OCI-LY1 (cell line): ENCODE data around the gene LMTK2.

Source experiments
- H2AFZ ChIP-seq: fragments of 200-600 bp; sonication (generic), shearing (Covaris generic); 2 replicates; pipeline ENCODE4 v1.6.0; 2014; ENCODE audit warnings: antibody characterized with exemption, mild to moderate bottlenecking, low read length
- H3F3A ChIP-seq: fragments of 200-600 bp; sonication (generic), shearing (Covaris generic); 2 replicates; pipeline ENCODE4 v1.6.0; 2014; ENCODE audit warnings: mild to moderate bottlenecking, antibody characterized with exemption, low read length, moderate library complexity; ENCODE audit not compliant: insufficient read depth
- H3K27ac ChIP-seq: fragments of 200-600 bp; sonication (generic); 2 replicates; pipeline ENCODE4 v1.5.1; 2014; ENCODE audit warnings: low read length, mixed run types, mild to moderate bottlenecking, low read depth; ENCODE audit not compliant: poor library complexity, severe bottlenecking
- H3K27me3 ChIP-seq: fragments of 200-600 bp; sonication (generic); 2 replicates; pipeline ENCODE4 v1.6.0; 2014; ENCODE audit warnings: antibody characterized with exemption, mild to moderate bottlenecking, low read length, moderate library complexity; ENCODE audit not compliant: insufficient read depth
- H3K36me3 ChIP-seq: fragments of 200-600 bp; sonication (generic); 2 replicates; pipeline ENCODE4 v1.6.1; 2014; ENCODE audit warnings: mild to moderate bottlenecking, antibody characterized with exemption, low read length, moderate library complexity, mixed read lengths; ENCODE audit not compliant: insufficient read depth
- H3K4me1 ChIP-seq: fragments of 200-600 bp; sonication (generic); 2 replicates; pipeline ENCODE4 v1.5.1; 2014; ENCODE audit warnings: mild to moderate bottlenecking, low read length, moderate library complexity; ENCODE audit not compliant: insufficient read depth, severe bottlenecking
- H3K4me2 ChIP-seq: fragments of 200-600 bp; sonication (generic), shearing (Covaris generic); 2 replicates; pipeline ENCODE4 v1.6.1; 2014; ENCODE audit warnings: low read length
- H3K4me3 ChIP-seq: fragments of 200-600 bp; sonication (generic); 2 replicates; pipeline ENCODE4 v1.5.1; 2014; ENCODE audit warnings: low read length, low read depth, mild to moderate bottlenecking, mixed read lengths; ENCODE audit not compliant: poor library complexity, severe bottlenecking
- H3K79me2 ChIP-seq: fragments of 200-600 bp; shearing (Covaris generic); 2 replicates; pipeline ENCODE4 v1.6.1; 2016; ENCODE audit warnings: mixed run types, low read length, mixed read lengths; ENCODE audit not compliant: insufficient read depth
- H3K9ac ChIP-seq: fragments of 200-600 bp; sonication (generic), shearing (Covaris generic); 2 replicates; pipeline ENCODE4 v1.6.1; 2014; ENCODE audit warnings: mild to moderate bottlenecking, low read length, mixed read lengths
- H3K9me2 ChIP-seq: fragments of 200-600 bp; sonication (generic), shearing (Covaris generic); 2 replicates; pipeline ENCODE4 v1.6.1; 2014; ENCODE audit warnings: low read depth, mild to moderate bottlenecking, low read length, mixed read lengths
- H3K9me3 ChIP-seq: fragments of 200-600 bp; shearing (Covaris generic); 2 replicates; pipeline ENCODE4 v1.6.1; 2014; ENCODE audit warnings: low read length, mixed read lengths
- H4K20me1 ChIP-seq: fragments of 200-600 bp; sonication (generic), shearing (Covaris generic); 2 replicates; pipeline ENCODE4 v1.6.0; 2016; ENCODE audit warnings: mild to moderate bottlenecking, low read length; ENCODE audit not compliant: insufficient read depth
- CTCF ChIP-seq: fragments of 200-600 bp; sonication (generic), shearing (Covaris generic); IDR thresholded peaks from 2 replicates; pipeline ENCODE4 v1.5.1; 2017; ENCODE audit warnings: mild to moderate bottlenecking, antibody characterized with exemption, low read length, moderate library complexity, mixed read lengths
- EZH2 ChIP-seq: fragments of 200-600 bp; sonication (generic), shearing (Covaris generic); IDR thresholded peaks from 2 replicates; pipeline ENCODE4 v1.8.0; 2017; ENCODE audit warnings: borderline replicate concordance, mixed run types, mild to moderate bottlenecking, antibody characterized with exemption, low read length, moderate library complexity, mixed read lengths

LMTK2 gene

DNA sequence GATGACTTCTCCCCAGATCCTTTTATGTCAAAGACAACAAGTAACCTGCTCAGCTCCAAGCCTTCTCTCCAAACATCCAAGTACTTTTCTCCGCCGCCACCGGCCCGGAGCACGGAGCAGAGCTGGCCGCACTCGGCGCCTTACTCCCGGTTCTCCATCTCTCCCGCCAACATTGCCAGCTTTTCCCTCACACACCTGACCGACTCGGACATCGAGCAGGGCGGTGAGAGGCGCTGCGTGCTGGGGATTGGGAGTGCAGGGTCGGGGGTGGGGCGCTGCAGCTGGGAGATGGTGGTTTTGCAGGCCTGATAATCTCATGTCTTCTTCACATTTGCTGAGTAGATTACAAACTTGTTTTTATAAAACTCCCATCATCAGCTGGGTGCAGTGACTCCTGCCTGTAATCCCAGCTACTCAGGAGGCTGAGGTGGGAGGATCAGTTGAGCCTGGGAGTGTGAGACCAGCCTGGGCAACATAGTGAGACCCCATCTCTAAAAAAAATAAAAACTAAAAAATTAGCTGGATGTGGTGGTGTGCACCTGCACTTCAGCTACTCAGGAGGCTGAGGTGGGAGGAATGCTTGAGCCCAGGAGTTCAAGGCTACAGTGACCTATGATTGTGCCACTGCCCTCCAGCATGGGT lies 97.4 kb downstream of the LMTK2 start:
- Histone ChIP-seq H2AFZ (no peak overlapping the region), H3K36me3 (peaks cover 38% of the 10 kb centered on the region), H4K20me1 (no peaks in the 10 kb centered on the region), H3K4me2 (no peak overlapping the region), H3F3A (no peaks in the 10 kb centered on the region), H3K27me3 (no peaks in the 10 kb centered on the region), H3K9me3 (no peaks in the 10 kb centered on the region), H3K4me3 (no peak overlapping the region), H3K4me1 (peaks cover 45% of the 10 kb centered on the region), H3K79me2 (no peaks in the 10 kb centered on the region), H3K9me2 (no peaks in the 10 kb centered on the region), H3K9ac (no peak overlapping the region), H3K27ac (no peak overlapping the region)
- TF ChIP-seq EZH2, result no peak
- TF ChIP-seq CTCF, result no peak

- H3K27me3 ChIP-seq, result no peaks in the 10 kb centered on the region
- H3K9ac ChIP-seq, result no peak overlapping the region
- H3K4me1 ChIP-seq, result peaks cover 44% of the 10 kb centered on the region
- H3K9me2 ChIP-seq, result no peaks in the 10 kb centered on the region
- no peaks in the 10 kb centered on the region for H3K9me3 ChIP-seq
- H3K27ac ChIP-seq, result no peak overlapping the region
- 0 out of 2 replicates have a peak, but pooled peaks cover under 1% of the 10 kb centered on the region for H3F3A ChIP-seq
- TF ChIP-seq CTCF (no peak), EZH2 (no peak)
- no peaks in the 10 kb centered on the region for H3K79me2 ChIP-seq
- H2AFZ ChIP-seq, result no peak overlapping the region
- H3K36me3 ChIP-seq, result peaks cover 33% of the 10 kb centered on the region
- no peak overlapping the region for H3K4me3 ChIP-seq
- H4K20me1 ChIP-seq, result no peaks in the 10 kb centered on the region
- no peak overlapping the region for H3K4me2 ChIP-seq
Observed at GRCh38 chr7:98204670-98205069, 98.0 kb downstream of the LMTK2 start.

DNA sequence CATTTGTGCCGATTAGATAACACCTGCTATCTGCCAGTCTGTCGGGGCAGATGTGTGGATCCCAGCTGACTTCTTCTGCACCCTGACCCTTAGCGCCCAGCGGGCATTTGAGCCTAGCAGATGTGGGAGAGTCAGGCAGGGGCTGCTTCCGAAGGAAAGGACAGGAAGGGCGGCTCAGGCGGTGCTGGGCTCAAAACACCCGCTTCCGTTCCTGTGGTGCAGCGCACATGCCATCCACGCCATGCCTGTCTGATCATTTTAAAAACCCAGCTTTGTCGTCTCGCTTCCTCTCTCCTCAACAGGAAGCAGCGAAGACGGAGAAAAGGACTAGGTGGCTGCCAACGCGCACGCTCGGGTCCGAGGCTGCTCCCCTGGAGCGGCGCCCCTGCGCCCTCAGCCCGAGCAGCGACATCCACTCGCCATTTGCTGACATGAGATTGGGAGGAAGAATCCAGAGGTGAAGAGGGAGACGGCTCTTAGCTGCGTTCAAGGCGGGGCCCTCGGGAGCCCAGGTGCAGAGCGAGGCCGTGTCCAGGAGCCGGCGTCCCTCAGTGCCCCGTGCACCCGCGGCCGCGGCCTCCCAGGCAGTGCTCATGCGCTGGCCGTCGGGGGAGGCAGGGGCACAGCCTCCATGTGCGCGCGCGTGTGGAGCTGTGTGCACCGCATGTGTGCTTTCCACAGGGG lies 98.6 kb downstream of the LMTK2 start:
- TF ChIP-seq EZH2 (no peak), CTCF (no peak)
- H3K9me2 ChIP-seq, result no peaks in the 10 kb centered on the region
- H3K36me3 ChIP-seq, result peaks cover 33% of the 10 kb centered on the region
- 0 out of 2 replicates have a peak, but pooled peaks cover 3% of the 10 kb centered on the region for H3F3A ChIP-seq
- no peak overlapping the region for H3K27ac ChIP-seq
- H3K9me3 ChIP-seq, result no peaks in the 10 kb centered on the region
- H3K79me2 ChIP-seq, result no peaks in the 10 kb centered on the region
- no peak overlapping the region for H3K4me3 ChIP-seq
- H4K20me1 ChIP-seq, result no peaks in the 10 kb centered on the region
- no peaks in the 10 kb centered on the region; the same call in 1 of the 2 replicates for H3K27me3 ChIP-seq
- H3K4me1 ChIP-seq, result peaks cover 38% of the 10 kb centered on the region
- no peak overlapping the region for H2AFZ ChIP-seq
- H3K4me2 ChIP-seq, result no peak overlapping the region
- H3K9ac ChIP-seq, result no peak overlapping the region
